Measurements from ENCODE around the gene MNS1. TPM values are rescaled to one million over a fixed set of nuclear protein-coding genes. Genes with fewer than 3 reads are reported as not detected.

MNS1 gene
- total and polyA plus RNA-seq, 9 of the 15 experiments (the other 6 are each of a cell fraction or from before 2014, with no cell fraction given): 1.1 to 10.3 (median 2.5) TPM

DNA sequence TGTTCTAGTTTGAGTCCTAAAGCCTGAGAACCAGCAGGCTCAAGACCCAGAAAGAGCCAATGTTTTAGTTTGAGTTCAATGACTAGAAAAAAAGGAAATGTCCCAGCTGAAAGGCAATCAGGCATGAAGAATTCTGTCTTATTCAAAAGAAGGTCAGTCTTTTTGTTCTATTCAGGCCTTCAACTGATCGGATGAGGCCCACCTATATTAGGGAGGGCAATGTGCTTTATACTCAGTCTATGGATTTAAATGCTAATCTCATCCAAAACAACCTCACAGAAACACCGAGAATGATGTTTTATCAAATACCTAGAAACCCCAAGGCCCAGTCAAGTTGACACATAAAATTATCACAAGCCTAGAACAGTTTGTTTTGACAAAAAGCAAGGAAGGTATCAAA is 4.0 kb downstream of the MNS1 start:
- H4K20me1 ChIP-seq (replicated peaks; ENCODE audit: control insufficient read depth, insufficient read depth, low read length): no peaks in the 10 kb centered on the region
- intact Hi-C loops (cut with micrococcal nuclease): no loop called here
- DNase-seq (ENCODE audit: extremely low read depth in 1 of 4, low spot score in 3 of 4): no peak
- FAIRE-seq: no peak
- no TSS peak for BruUV-seq (replicated peaks)
- H3K4me3 ChIP-seq: no peak overlapping the region
- no peaks in the 10 kb centered on the region for H3K79me2 ChIP-seq (ENCODE audit: control insufficient read depth, insufficient read depth, low read length)
- no peak for ATAC-seq
- in situ Hi-C loops (cut with MboI): no loop called here
- H3K9me3 ChIP-seq (replicated peaks; ENCODE audit: control insufficient read depth, insufficient read depth, low read depth, low read length): no peaks in the 10 kb centered on the region
- no peaks in the 10 kb centered on the region for H3K27me3 ChIP-seq (ENCODE audit: control insufficient read depth in 2 of 2, insufficient read depth in 2 of 2, low read length in 2 of 2)
- H2AFZ ChIP-seq (ENCODE audit: low read depth, low read length): no peak overlapping the region
- POLR2A ChIA-PET: interaction anchor here (0.7 kb wide), 1 partner anchor 1059 kb away, joined by 4 read pairs; no protein-coding TSS in a partner anchor
- no peaks in the 10 kb centered on the region for H3K9me1 ChIP-seq (ENCODE audit: control insufficient read depth, insufficient read depth, low read length)
- H3K27ac ChIP-seq (ENCODE audit: extremely low read depth, low read depth, low read length): no peak overlapping the region
- no peak overlapping the region for H3K9ac ChIP-seq (ENCODE audit: insufficient read depth in 1 of 2, low read depth in 2 of 2, low read length in 2 of 2)
- TF ChIP-seq ZNF134 (CRISPR knock-in tag; conservative IDR thresholded peaks at IDR 0.05) (peak; percentile 99), ZNF232 (CRISPR knock-in tag; IDR thresholded peaks at IDR 0.05) (no peak), PHB2 (IDR thresholded peaks at IDR 0.05; ENCODE audit: low read depth) (no peak), FOXM1 (IDR thresholded peaks at IDR 0.05; ENCODE audit: low read depth) (0 out of 2 replicates have a peak, but pooled peaks have one; percentile 21), FOXM1 (CRISPR knock-in tag; IDR thresholded peaks at IDR 0.05; ENCODE audit: low read depth) (no peak), SPI1 (IDR thresholded peaks at IDR 0.05; ENCODE audit: borderline replicate concordance, low read depth, low read length) (no peak), RBM25 (IDR thresholded peaks at IDR 0.05; ENCODE audit: low read depth, low read length, severe bottlenecking) (peak; percentile 41), CHCHD3 (CRISPR knock-in tag; IDR thresholded peaks at IDR 0.05) (no peak), SMAD3 (CRISPR knock-in tag; conservative IDR thresholded peaks at IDR 0.05) (no peak)
- TF ChIP-seq, protein P1, sequence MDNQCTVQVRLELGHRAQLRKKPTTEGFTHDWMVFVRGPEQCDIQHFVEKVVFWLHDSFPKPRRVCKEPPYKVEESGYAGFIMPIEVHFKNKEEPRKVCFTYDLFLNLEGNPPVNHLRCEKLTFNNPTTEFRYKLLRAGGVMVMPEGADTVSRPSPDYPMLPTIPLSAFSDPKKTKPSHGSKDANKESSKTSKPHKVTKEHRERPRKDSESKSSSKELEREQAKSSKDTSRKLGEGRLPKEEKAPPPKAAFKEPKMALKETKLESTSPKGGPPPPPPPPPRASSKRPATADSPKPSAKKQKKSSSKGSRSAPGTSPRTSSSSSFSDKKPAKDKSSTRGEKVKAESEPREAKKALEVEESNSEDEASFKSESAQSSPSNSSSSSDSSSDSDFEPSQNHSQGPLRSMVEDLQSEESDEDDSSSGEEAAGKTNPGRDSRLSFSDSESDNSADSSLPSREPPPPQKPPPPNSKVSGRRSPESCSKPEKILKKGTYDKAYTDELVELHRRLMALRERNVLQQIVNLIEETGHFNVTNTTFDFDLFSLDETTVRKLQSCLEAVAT (IDR thresholded peaks at IDR 0.05): no peak
- peaks cover 0 to 7% of the 10 kb centered on the region in 2 experiments; a peak in 3 of 5 replicates for H3K4me1 ChIP-seq (replicated peaks in 1 of 2; ENCODE audit: control insufficient read depth in 2 of 2, insufficient read depth in 2 of 2, low read length in 2 of 2)
- CTCF ChIA-PET (ENCODE audit: low intra/inter-chr PET ratio): no interaction called here
- H3K4me2 ChIP-seq (ENCODE audit: insufficient read depth, low read length): no peak overlapping the region
- H3K36me3 ChIP-seq (ENCODE audit: control insufficient read depth, insufficient read depth, low read length): no peaks in the 10 kb centered on the region
- WGBS (ENCODE audit: insufficient coverage, low coverage, missing lambda C conversion rate): 36% methylated on average over 2 of the region's 2 CpGs

Data from K562 (cell line).